ENCODE results near the gene ATG12. TPM values are rescaled to one million over a fixed set of nuclear protein-coding genes. Genes with fewer than 3 reads are reported as not detected.

Gene ATG12
- total and polyA plus RNA-seq, 2 of the 13 experiments (the other 11 are each of a cell fraction or from before 2014, with no cell fraction given): 46.4 to 58.1 TPM

DNA sequence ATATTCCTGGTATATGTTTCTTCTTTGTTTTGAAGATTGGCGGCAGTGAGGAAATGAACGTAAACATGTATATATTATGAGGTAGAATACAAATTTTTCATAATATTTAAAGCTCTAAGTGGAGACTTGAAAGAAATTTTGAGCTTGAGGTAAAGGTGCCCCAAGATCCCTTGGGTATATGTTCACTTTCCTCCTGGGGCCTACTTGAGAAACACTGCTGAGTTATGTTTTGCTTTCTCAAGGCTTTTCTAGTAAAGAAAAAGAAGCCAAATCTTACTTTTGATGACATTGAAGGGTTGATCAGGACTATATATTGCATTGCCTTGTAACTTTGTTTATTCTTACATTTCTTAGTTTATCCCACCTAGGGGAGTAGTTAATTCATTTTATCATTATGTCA is 31.1 kb upstream of the ATG12 start (continued):
- TF ChIP-seq, protein P1, sequence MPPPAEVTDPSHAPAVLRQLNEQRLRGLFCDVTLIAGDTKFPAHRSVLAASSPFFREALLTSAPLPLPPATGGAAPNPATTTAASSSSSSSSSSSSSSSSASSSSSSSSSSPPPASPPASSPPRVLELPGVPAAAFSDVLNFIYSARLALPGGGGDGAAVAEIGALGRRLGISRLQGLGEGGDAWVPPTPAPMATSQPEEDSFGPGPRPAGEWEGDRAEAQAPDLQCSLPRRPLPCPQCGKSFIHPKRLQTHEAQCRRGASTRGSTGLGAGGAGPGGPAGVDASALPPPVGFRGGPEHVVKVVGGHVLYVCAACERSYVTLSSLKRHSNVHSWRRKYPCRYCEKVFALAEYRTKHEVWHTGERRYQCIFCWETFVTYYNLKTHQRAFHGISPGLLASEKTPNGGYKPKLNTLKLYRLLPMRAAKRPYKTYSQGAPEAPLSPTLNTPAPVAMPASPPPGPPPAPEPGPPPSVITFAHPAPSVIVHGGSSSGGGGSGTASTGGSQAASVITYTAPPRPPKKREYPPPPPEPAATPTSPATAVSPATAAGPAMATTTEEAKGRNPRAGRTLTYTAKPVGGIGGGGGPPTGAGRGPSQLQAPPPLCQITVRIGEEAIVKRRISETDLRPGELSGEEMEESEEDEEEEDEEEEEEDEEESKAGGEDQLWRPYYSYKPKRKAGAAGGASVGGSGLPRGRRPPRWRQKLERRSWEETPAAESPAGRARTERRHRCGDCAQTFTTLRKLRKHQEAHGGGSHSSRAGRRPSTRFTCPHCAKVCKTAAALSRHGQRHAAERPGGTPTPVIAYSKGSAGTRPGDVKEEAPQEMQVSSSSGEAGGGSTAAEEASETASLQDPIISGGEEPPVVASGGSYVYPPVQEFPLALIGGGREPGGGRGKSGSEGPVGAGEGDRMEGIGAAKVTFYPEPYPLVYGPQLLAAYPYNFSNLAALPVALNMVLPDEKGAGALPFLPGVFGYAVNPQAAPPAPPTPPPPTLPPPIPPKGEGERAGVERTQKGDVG (CRISPR knock-in tag; IDR thresholded peaks at IDR 0.05; ENCODE audit: borderline replicate concordance): no peak
- TF ChIP-seq HDAC1 (CRISPR knock-in tag; IDR thresholded peaks at IDR 0.05) (no peak), NCOA2 (CRISPR knock-in tag; IDR thresholded peaks at IDR 0.05) (no peak), ZMYM4 (CRISPR knock-in tag; IDR thresholded peaks at IDR 0.05) (no peak), KLF13 (CRISPR knock-in tag; IDR thresholded peaks at IDR 0.05) (no peak)
- TF ChIP-seq, protein P2, sequence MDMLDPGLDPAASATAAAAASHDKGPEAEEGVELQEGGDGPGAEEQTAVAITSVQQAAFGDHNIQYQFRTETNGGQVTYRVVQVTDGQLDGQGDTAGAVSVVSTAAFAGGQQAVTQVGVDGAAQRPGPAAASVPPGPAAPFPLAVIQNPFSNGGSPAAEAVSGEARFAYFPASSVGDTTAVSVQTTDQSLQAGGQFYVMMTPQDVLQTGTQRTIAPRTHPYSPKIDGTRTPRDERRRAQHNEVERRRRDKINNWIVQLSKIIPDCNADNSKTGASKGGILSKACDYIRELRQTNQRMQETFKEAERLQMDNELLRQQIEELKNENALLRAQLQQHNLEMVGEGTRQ (IDR thresholded peaks at IDR 0.05; ENCODE audit: low read depth, low read length): no peak
- TF ChIP-seq, protein P2 (CRISPR knock-in tag; IDR thresholded peaks at IDR 0.05; ENCODE audit: borderline replicate concordance): no peak

DNA sequence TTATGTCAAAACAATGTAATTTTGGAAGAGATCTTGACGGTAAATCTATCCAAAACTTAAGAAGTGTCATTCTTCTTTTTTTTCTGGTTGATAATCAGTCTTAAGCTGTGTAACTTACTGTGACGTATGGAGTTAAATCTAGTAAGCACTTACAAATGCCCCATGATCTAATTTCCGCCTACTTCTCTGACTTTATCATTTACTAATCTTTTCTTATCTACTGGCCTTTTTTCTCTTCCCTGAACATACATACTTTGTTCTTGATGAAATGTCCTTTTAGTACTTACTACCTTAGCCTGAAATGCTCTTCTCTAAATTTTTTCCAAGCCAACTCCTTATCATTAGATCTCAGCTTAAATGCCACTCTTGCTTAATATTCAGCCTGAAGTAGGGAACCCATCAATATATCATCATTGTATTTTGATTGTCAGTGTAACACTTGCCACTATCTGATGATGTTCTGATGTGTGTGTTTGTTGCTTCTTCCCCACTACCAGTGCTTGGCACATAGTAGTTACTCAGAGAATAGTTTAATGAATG is 28.0 kb upstream of the ATG12 start:
- ChIA-PET POLR2A (no interaction called here), CTCF (ENCODE audit: low intra/inter-chr PET ratio, low total read pairs) (no interaction called here)
- peaks cover 10% of the 10 kb centered on the region for H3K79me2 ChIP-seq (ENCODE audit: insufficient read depth, low read length)
- no peaks in the 10 kb centered on the region for H3K4me1 ChIP-seq (ENCODE audit: insufficient read depth, low read length)
- 96% methylated on average over 3 of the region's 3 CpGs for WGBS (ENCODE audit: low lambda C conversion rate)
- H4K20me1 ChIP-seq (ENCODE audit: insufficient read depth, low read length): no peaks in the 10 kb centered on the region; the same call in 1 of the 2 replicates
- H3K36me3 ChIP-seq (replicated peaks in 1 of 2; ENCODE audit: control insufficient read depth in 1 of 2, insufficient read depth in 2 of 2, low read length in 2 of 2): peaks cover 3 to 20% of the 10 kb centered on the region in 2 experiments; a peak in 4 of 5 replicates
- no TSS peak for BruUV-seq (replicated peaks)
- ATAC-seq (no peak), FAIRE-seq (no peak), DNase-seq (ENCODE audit: low spot score) (no peak)
- intact Hi-C loops (cut with micrococcal nuclease; ENCODE audit: unreplicated experiment) (no loop called here), in situ Hi-C loops (cut with HindIII; ENCODE audit: extremely low pct_ligation_motif_present, low pct_unique_long_range_greater_than_20kb) (no loop called here)
- no peak overlapping the region for H3K4me2 ChIP-seq (ENCODE audit: low read depth, low read length)
- H3K9me3 ChIP-seq (ENCODE audit: low read length): no peaks in the 10 kb centered on the region
- no peak overlapping the region for H2AFZ ChIP-seq (ENCODE audit: low read length)
- H3K9ac ChIP-seq (ENCODE audit: insufficient read depth, low read depth, low read length): no peak overlapping the region
- no peak overlapping the region for H3K27ac ChIP-seq (ENCODE audit: extremely low read length, insufficient read depth, low read length)
- H3K4me3 ChIP-seq (replicated peaks in 1 of 3; ENCODE audit: insufficient read depth in 1 of 3, low read depth in 2 of 3, low read length in 3 of 3): no peak overlapping the region
- no peaks in the 10 kb centered on the region for H3K27me3 ChIP-seq (ENCODE audit: control insufficient read depth in 1 of 2, insufficient read depth in 2 of 2, low read length in 2 of 2)
- TF ChIP-seq MEIS2 (CRISPR knock-in tag; IDR thresholded peaks at IDR 0.05) (no peak), DNMT1 (CRISPR knock-in tag; IDR thresholded peaks at IDR 0.05) (no peak), ZNF329 (CRISPR knock-in tag; IDR thresholded peaks at IDR 0.05; ENCODE audit: low read depth) (no peak), THAP11 (CRISPR knock-in tag; IDR thresholded peaks at IDR 0.05) (no peak), MTA3 (CRISPR knock-in tag; IDR thresholded peaks at IDR 0.05) (no peak)
- TF ChIP-seq, protein P3, sequence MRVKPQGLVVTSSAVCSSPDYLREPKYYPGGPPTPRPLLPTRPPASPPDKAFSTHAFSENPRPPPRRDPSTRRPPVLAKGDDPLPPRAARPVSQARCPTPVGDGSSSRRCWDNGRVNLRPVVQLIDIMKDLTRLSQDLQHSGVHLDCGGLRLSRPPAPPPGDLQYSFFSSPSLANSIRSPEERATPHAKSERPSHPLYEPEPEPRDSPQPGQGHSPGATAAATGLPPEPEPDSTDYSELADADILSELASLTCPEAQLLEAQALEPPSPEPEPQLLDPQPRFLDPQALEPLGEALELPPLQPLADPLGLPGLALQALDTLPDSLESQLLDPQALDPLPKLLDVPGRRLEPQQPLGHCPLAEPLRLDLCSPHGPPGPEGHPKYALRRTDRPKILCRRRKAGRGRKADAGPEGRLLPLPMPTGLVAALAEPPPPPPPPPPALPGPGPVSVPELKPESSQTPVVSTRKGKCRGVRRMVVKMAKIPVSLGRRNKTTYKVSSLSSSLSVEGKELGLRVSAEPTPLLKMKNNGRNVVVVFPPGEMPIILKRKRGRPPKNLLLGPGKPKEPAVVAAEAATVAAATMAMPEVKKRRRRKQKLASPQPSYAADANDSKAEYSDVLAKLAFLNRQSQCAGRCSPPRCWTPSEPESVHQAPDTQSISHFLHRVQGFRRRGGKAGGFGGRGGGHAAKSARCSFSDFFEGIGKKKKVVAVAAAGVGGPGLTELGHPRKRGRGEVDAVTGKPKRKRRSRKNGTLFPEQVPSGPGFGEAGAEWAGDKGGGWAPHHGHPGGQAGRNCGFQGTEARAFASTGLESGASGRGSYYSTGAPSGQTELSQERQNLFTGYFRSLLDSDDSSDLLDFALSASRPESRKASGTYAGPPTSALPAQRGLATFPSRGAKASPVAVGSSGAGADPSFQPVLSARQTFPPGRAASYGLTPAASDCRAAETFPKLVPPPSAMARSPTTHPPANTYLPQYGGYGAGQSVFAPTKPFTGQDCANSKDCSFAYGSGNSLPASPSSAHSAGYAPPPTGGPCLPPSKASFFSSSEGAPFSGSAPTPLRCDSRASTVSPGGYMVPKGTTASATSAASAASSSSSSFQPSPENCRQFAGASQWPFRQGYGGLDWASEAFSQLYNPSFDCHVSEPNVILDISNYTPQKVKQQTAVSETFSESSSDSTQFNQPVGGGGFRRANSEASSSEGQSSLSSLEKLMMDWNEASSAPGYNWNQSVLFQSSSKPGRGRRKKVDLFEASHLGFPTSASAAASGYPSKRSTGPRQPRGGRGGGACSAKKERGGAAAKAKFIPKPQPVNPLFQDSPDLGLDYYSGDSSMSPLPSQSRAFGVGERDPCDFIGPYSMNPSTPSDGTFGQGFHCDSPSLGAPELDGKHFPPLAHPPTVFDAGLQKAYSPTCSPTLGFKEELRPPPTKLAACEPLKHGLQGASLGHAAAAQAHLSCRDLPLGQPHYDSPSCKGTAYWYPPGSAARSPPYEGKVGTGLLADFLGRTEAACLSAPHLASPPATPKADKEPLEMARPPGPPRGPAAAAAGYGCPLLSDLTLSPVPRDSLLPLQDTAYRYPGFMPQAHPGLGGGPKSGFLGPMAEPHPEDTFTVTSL (CRISPR knock-in tag; IDR thresholded peaks at IDR 0.05; ENCODE audit: borderline replicate concordance): no peak

Measured in HepG2 (cell line).